NCI-H146 (cell line): ENCODE data around the gene STPG3.
A peak's percentile ranks its signal among the peaks of the same experiment; 100 is the strongest.

Experiments used
- DNase-seq: peaks from one replicate; lab custom pipeline; 2025; lab: John Stamatoyannopoulos, UW

Gene STPG3

DNA sequence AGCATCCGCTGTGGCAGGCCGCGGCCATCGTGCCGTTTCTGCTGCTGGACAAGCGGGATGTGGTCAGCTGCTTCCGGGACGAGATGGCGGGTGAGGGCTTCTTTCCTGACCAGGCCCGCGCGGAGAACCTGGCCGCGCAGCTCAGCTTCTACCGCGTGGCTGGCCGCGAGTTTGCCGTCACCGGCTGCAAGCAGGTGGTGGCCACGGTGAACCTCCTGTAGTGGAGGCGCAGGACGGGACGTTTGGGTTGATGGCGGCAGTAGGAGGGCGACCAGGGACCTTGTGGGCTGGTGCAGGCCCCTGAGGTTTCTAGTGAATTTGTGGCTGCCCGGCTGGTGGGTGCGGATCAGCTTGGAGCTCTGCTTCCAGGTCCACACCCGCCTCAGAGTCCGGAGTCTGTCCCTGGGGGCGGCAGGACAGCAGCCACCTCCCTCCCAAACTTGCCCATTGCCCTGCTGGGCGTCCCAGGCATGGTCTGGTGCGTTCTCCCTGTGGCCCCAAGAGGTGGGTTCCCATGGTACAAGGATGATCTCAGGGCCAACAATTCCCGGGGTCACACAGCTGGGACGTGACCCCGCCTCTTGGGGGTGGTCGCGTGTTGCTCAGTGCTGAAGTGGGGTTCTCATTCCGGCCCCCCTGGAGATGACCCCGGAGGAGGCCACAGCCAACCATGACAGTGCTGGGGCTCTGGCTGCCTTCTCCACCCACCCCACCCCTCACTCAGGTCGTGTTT lies 28.8 kb downstream of the STPG3 start:
- no peak for DNase-seq

DNA sequence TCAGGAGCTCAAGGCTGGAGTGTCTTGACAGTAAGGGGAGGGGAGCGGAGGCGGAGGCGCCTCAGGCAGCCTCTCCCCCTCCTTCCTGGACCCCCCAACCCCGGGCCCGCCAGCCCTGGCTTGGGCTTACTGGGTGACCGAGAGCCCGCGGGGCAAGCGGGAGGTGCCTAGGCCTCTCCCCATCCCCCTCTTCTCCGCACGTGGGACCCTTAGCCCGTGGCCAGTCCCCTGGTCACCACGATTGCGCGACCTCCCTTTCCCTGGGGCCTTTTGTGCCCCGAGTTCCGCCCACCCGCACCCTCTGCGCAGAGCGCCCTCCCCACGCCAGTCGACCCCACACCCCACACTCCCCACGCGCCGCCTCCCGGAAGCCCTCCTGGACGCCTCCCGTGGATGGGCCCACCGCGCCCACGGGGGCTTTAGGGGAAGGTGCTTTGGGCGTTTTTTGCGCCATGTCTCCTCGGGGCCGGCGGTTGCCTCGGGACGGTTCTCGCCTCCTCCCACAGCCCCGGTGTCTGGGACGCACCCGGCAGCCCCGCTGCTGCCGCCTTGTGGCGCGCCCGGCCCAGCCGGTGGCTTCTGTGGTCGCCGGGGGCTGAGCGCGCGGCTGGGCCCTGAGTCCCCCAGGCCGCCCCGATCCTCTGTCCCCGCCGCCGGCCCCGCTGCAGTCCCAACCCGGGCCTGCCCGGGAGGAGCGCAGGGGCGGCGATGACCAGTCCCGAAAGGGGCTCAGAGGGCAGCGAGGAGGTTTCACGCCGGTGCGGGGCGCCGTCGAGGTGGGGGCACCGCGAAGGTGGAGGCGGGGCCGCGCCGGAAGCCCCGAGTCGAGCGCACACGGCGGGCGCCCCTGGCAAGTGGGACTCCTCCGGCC lies 29.6 kb downstream of the STPG3 start:
- no peak for DNase-seq

DNA sequence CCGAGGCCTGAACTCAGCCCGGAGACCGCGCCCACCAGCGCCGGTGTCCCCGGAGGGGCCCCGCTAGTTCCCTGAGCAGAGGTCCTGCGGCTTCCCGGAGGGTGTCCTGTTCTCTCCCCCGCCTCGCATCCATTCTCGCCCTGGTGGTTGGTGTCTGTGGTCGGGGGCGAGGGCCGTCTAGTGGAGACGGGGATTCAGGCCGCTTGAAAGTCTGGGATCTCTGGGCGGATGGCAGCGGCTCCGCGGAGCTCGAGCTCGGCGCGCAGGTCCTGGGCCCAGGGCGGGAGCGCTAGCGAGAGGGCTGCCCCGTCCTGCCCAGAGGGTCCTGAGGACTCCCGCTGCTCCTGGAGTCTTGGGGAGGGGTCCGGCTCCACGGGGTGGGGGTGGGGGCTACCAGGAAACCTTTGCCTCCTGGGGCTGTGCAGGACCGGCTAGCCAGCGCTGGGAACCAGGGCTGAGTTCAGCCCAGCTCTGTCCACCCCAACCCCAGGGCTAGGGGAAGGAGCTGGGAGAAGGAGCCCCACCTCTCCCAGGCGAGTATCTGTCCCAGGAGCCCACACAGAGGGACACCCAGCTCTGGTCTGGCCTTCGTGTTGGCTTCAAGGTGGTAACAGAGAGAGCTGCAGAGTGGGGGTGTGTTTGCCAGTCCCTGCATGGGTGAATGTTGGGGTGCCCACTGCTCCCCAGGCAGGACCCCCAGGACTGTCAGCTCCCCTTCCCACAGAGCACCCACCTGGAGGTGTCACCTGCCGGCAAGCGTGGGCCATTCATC lies 30.4 kb downstream of the STPG3 start:
- DNase-seq = no peak

DNA sequence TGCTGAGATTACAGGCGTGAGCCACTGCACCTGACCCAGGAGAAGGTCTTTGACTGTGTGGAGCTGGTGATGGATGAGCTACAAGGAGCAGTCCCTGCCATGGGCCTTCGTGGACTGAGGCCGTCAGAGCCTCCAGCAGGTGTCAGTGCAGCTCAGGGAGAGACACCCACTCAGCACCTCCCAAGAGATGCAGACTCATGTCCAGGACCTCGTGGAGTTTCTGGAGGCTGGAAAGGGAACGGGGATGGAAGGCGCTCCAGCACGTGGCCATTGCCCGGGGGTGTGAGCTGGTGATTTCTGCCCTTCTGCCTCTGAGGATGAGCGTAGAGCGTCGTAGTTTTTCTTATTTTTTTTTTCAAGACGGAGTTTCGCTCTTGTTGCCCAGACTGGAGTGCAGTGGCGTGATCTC lies 35.9 kb downstream of the STPG3 start:
- peak; percentile 69 for DNase-seq

DNA sequence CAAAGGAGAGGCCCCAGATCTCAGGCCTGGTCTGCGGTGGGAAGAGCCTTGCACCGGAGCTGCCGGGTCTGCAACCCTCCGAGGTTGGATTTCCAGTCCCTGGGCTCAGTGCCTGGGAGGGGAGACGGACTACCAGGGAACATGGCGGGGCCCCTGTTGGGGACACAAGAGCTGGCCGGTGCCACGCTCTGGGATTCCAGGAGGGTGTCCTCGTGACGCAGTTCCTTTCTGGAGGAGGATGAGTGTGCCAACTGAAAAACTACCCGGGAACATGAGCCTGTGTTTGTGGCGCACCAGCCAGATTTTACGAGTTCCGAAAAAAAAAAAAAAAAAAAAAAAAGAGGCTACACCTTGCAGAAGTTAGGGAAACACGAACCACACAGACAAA lies 42.0 kb downstream of the STPG3 start:
- DNase-seq = no peak

DNA sequence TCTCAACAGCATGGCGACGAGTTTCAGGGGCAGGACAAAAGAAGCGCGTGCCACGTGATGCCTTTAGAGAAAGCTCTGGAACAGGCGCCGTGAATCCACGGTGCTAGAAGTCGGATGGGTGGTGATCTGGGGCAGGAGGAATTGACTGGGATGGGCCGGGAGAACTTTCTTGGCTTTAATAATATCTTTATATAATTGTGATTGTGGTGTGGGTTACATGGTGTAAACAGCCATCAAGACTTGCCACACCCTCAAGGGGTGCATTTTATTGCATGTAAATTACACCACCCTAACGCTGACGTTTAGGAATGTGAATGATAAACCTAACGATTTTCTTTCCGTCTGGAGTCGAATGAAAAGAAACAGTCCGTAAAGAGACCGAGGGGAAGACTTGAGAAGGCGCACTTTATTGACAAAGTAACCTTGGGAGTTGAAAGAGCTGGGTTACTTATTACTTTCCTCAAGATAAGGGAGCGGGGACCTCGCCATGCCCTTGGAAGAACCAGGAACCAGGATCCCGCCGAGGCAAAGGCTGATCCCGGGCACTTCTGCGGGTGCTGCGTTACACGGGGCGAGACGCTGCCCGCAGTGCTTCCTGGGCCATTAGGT lies 42.5 kb downstream of the STPG3 start:
- DNase-seq = no peak

DNA sequence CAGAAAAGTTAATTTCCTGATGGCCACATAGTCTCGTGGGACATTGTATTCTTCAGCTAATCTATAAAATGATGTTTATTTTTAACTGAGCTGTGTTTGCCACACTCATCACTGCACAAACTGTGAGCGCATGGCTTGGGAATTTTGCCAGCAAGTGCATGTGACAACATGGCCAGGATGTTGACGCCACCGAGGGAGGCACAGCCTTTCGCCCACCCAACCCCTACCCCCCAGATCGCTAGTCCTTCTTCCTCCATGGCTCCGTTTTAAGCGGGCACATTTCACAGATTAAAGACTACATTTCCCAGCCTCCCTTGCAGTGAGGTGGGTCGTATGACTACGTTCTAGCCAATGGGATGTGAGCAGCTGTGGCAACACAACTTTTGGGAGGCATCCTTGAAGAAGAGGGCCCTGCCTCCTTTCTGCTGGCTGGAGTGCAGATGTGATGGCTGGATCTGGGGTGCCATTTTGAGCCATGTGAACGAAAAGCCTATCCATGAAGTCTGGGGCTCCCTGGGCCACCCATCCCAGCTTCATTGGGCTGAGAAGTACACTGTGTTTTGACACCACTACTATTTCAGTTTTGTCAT lies 43.1 kb downstream of the STPG3 start:
- peak; percentile 68 for DNase-seq

DNA sequence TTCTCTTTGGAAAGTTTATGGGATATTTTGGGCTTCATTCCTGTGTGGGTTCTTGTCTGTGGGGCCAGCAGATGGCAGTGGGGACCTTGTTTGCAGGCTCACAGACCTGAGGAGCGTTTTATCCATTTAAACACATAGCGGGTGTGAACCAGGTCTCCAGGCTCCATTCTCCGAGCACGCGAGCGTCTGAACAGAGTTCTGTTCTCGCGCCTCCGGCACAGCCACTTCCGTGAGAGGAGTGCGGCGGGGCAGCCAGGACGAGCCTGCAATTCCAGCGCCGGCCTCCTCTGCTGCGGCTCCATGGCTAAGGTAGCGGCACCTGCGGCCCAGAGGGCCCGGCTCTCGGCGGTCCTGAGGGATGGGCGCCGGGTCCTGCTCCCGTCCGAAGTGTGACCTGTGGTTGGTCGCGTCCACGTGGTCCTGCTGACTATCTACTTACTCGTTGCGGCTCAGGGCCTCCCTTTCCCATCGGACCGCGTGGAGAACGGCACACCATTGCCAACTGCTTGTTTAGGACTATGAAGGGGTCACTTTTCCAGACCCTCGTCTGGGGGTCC lies 43.7 kb downstream of the STPG3 start:
- DNase-seq = peak; percentile 61

DNA sequence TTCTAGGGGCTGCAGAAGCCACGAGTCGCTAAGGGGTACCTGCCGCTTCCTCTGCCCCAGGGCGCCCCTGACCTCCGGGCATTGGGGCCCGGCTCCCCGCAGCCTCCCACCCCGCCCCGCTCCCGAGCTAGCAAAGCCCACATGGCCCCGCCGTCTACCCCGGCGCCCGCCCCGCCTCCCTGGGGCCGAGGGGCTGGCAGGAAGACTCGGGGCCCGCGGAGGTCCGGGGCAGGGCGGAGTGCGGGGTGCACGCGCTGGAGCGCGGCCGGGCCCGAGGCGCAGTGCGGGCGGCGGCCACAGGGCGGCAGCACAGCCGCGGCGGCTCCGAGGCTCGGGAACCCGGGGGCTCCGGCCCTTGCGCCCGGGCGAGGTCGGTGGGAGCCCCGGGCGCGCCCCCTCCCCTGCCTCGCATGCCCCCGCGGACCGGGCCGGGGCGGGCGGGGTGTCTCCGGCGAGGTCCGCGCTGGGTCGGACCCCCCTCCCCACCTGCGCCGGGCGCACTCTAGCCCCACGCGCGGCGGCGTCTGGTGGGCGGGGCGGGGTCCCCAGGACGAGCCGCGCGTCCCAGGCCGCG lies 44.2 kb downstream of the STPG3 start:
- DNase-seq = peak; percentile 20

DNA sequence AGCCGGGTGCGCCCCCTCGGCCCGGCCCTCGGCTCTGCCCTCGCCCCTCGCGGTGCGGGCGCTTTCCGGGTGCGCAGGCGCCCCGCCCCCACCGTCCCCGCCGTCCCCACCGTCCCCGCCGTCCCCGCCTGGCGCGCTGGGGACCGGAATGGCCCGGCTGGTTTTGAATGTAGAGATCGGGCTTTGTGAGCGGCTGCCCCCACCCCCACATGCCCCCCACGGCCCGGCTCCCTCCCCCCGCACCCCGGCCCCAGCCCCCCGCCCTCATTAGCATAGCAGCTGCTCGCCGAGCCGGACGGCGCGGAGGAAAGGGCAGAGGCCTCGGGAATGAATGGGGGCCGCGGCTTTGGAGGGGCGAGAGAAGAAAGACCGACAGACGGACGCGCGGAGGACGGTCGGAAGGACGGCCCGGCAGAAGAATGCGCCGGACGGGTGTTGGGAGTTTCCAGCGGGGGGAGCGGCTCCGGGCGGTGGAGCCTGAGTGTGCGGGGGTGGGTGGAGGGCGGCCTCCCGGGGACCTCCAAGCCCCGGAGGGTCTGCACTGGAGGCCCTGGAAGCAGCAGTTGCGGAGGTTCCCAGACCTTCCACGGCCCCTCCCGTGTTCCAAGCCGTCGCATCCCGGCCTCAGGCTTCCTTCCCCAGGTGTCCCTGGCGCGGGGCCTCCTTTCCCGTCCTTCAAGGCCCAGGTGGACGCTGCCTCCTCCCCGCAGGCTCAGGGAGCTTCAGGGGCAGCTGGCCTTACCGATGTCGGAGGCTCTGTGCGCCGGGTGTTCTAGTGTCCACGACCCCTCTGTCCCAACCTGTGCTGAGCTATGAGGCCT lies 45.0 kb downstream of the STPG3 start:
- peak; percentile 24 for DNase-seq

DNA sequence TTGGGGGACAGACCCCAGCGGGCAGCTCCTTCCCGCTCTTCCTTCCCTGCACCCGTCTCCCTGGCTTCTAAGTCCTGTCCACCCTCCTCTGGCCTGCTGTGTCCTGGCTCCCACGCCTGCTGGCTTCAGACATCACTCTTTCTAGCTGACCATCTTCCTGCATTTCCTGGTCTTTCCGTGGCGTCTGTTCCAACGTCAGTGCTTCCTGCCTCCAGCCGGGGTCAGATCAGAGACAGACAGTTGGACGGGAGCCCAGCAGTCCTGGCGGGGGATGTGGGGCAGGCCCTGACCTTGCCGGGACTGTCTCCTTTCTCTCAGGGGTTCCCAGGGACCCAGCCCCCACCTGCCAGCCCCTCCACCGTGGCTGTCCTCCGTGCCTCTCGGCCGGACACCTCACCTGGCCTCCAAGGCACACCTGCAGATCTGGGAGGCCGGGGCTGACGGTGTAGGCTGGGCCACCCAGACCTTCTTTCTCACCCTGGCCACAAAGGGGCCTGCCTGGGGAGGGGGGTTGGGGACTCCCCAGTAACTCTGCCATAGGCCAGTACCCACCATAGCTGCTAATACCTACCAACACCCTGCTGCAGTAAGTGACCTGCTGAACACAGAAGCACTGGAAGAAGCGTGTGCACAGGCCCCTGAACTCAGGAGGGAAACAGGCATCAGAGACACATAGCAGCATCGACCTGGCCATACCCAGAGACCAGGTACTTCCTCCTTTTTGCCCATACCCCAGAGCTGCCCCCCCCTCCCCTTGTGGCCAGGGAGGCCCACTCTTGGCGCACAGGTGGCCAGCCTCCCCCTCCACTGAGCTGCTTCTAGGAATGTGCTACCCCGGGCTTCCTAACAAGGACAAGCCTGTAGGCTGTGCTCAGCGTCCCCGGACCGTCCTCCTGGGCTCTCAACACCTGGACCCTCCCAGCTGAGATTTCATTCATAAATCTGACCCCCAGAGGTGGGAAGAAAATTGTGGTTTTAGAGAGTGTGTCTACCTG lies 45.9 kb downstream of the STPG3 start:
- no peak for DNase-seq

DNA sequence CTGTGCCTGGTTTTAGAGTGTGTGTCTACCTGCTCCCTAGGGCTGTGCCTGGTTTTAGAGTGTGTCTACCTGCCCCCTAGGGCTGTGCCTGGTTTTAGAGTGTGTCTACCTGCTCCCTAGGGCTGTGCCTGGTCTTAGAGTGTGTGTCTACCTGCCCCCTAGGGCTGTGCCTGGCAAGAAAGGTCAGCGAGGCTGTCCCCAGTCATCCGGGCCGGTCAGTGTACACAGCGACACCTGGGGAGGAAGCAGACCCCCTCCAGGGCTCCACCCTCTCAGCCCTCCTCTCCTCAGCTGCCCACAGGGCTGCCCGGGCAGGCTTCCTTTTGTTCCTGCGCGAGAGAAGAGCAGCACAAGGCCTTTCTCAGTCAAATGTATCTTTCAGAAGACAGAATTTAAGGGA lies 46.9 kb downstream of the STPG3 start:
- peak; percentile 44 for DNase-seq

DNA sequence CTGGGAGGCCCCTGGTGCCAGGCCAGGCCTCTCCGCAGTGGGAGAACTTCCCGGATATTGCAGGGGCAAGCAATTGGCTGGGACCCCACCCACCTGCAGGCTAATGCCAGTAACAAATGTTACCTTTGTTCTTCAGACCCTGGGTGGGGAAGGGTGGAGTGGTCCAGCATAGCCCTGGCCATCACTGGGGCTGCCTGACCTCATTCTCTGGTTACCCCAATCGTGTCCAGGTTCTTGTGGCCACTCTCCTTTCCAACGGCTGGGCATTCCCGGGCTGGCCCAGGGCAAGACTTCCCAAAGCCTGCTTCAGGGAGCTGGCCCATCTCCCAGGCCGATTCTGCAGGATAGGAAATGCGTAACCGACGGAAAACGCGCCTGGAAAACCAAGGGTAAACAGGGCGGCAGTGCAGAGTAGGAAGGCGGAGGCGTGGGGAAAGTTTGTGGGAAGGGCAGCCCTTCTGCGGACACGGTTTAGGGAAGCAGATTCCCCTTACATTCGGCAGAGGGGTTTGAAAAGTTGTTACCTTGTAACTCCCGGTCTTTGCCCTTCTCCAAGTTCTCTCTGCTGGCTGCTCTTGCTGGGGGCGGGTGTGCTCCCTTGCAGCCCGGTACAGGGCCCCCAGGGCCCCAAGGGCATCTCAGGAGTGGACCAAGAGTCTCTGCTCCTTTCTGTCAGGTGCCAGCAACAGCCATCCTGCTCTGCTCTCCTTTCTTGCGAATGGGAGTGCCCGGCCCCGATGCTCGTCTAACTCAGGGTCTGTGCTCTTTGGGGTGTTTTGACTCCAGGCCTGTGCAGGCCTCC lies 47.5 kb downstream of the STPG3 start:
- no peak for DNase-seq

DNA sequence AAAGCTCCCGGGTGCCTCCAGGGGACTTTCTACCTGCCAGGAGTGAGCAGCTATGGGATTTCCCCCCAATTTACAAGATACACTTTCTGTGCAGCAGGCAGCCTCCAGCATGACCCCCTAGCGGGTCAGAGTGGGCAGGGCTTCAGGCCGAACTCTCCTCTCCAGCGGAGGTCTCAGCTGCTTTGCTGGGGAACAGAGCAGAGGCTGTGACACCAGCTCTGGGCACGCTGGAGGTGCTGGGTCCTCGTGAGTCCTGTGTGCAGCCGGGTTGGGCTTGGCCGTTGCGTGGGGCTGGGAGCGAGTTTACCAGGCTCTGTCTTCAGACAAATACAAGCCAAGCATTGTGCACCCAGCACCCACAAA lies 48.1 kb downstream of the STPG3 start:
- DNase-seq = no peak

DNA sequence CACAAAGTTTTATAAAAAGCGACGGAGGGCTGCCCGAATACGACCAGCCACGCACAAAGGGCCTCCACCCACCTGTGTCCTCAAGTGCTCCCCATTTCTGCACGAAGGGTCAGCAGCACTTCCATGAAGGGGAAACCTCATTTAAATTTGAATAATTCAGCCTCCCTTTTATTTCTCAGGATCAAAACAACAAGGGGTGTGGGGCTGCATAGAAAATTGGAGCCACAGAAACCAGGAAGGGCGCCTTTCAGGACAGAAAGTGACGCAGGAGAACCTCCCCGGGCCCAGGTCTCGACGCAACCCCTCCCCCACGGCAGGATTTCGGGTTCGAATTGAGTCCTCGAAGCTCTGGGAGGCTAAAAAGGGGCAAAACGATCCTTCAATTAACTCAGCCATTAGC lies 48.9 kb downstream of the STPG3 start:
- DNase-seq = no peak

DNA sequence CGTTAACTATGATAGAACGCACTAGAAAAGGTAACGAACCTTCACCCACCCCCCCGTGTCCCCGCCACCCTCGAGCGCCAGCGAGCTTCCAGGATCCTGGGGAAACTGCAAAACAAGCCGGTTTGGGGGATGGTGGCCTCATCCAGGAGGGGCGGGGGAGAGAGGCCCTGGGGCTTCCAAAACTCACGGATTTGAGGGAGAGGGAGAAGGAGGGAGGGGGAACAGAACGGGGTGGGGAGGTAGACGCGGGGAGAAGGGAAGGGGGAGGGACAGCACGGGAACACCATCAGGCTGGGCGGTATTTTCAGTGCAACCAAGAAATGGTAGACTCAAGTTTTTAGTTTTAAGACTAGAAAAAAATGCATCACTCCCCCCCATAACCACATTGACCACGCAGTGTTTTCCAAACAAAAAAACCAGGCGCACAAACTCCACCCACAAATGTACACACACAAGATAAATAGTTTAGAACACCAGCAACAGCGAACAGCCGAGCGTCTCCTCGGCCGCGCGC lies 49.5 kb downstream of the STPG3 start:
- no peak for DNase-seq

DNA sequence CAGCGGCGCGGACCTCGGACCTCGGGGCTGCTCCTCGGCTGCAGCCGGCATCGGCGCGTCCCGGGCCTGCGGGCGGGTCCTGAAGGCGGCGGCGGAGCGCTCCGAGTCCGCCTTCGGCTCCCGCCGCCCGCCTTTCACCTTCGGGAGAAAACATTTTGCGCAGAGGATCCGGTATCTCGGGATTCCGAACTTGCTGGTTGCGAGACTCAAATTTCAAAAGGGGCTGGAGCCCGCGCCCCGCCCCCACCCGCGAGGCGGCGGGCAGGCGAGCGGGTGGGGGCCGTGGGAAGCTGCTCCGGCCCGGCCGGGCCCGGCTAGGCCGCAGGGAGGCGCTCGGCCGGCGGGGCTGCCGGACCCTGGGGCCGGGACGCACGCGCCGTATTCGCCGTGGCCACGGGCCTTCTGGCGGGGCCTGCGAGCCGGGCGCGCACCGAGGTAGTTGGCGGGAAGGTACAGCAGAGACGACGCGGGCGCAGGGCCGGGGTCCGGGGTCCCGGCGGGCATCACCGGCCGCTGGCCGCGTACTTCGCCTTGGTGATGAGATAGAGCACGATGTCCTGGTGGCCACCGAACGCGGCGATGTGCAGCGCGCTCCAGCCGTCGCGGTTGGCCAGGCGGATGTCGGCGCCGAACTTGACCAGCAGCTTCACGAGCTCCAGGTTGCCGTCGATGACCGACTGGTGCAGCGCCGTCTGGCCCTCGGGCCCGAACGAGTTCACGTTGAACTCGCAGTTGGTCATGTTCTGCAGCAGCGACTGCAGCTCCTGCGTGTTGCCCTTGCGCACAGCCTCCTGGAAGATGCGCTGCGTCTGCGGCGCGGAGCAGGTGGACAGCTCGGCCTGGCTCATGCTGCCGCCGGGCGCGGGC lies 50.2 kb downstream of the STPG3 start:
- peak; percentile 56 for DNase-seq
